A549 (cell line): Measurements from ENCODE around the gene PAGR1.

Source experiments
- MYC ChIP-seq: IDR thresholded peaks from 2 replicates; pipeline ENCODE4 v1.6.1; 2012; ENCODE audit warnings: mild to moderate bottlenecking, inconsistent platforms, low read length, improper control_type of control experiment, borderline replicate concordance
- POLR2A ChIP-seq: IDR thresholded peaks from 2 replicates; pipeline ENCODE4 v1.6.1; 2012; ENCODE audit warnings: mild to moderate bottlenecking, low read length
- ZC3H11A ChIP-seq: fragments of 450-650 bp; IDR thresholded peaks from 2 replicates; pipeline ENCODE4 v1.6.1; 2014; ENCODE audit warnings: antibody characterized with exemption, mild to moderate bottlenecking
- TF ChIP-seq, protein P1 (sequence below): fragments of >200 bp; sonication (Bioruptor Twin); formaldehyde crosslinking; IDR thresholded peaks from 3 replicates; pipeline ENCODE4 v1.5.1; 2016
- TF ChIP-seq, protein P2 (sequence below): fragments of 200-600 bp; sonication (generic); IDR thresholded peaks from 2 replicates; pipeline ENCODE4 v1.6.1; 2016; ENCODE audit warnings: antibody characterized with exemption, mild to moderate bottlenecking, moderate library complexity

- TF ChIP-seq MYC (no peak), POLR2A (no peak), ZC3H11A (no peak)
- TF ChIP-seq, protein P1, sequence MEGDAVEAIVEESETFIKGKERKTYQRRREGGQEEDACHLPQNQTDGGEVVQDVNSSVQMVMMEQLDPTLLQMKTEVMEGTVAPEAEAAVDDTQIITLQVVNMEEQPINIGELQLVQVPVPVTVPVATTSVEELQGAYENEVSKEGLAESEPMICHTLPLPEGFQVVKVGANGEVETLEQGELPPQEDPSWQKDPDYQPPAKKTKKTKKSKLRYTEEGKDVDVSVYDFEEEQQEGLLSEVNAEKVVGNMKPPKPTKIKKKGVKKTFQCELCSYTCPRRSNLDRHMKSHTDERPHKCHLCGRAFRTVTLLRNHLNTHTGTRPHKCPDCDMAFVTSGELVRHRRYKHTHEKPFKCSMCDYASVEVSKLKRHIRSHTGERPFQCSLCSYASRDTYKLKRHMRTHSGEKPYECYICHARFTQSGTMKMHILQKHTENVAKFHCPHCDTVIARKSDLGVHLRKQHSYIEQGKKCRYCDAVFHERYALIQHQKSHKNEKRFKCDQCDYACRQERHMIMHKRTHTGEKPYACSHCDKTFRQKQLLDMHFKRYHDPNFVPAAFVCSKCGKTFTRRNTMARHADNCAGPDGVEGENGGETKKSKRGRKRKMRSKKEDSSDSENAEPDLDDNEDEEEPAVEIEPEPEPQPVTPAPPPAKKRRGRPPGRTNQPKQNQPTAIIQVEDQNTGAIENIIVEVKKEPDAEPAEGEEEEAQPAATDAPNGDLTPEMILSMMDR, result no peak
- TF ChIP-seq, protein P2, sequence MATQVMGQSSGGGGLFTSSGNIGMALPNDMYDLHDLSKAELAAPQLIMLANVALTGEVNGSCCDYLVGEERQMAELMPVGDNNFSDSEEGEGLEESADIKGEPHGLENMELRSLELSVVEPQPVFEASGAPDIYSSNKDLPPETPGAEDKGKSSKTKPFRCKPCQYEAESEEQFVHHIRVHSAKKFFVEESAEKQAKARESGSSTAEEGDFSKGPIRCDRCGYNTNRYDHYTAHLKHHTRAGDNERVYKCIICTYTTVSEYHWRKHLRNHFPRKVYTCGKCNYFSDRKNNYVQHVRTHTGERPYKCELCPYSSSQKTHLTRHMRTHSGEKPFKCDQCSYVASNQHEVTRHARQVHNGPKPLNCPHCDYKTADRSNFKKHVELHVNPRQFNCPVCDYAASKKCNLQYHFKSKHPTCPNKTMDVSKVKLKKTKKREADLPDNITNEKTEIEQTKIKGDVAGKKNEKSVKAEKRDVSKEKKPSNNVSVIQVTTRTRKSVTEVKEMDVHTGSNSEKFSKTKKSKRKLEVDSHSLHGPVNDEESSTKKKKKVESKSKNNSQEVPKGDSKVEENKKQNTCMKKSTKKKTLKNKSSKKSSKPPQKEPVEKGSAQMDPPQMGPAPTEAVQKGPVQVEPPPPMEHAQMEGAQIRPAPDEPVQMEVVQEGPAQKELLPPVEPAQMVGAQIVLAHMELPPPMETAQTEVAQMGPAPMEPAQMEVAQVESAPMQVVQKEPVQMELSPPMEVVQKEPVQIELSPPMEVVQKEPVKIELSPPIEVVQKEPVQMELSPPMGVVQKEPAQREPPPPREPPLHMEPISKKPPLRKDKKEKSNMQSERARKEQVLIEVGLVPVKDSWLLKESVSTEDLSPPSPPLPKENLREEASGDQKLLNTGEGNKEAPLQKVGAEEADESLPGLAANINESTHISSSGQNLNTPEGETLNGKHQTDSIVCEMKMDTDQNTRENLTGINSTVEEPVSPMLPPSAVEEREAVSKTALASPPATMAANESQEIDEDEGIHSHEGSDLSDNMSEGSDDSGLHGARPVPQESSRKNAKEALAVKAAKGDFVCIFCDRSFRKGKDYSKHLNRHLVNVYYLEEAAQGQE, result no peak
Measured at GRCh38 chr16:29770250-29770929, 45.6 kb upstream of the PAGR1 start.
